MM.1S (cell line): ENCODE data around the gene CRIP3.

Experiments used
- DNase-seq: peaks from one replicate; pipeline ENCODE4 v3.0.0-alpha.2; 2015
- H2AFZ ChIP-seq: fragments of 300-600 bp; sonication (generic); 2 replicates; pipeline ENCODE4 v1.6.0; 2016; ENCODE audit warnings: antibody characterized with exemption, low read length
- H3F3A ChIP-seq: fragments of 300-600 bp; sonication (generic); 2 replicates; pipeline ENCODE4 v1.6.1; 2016; ENCODE audit warnings: mild to moderate bottlenecking, antibody characterized with exemption, low read length, moderate library complexity, mixed read lengths; ENCODE audit not compliant: insufficient read depth
- H3K27ac ChIP-seq: fragments of 300-600 bp; sonication (generic); 2 replicates; pipeline ENCODE4 v1.5.1; 2016; ENCODE audit warnings: mild to moderate bottlenecking, low read length
- H3K27me3 ChIP-seq: fragments of 300-600 bp; sonication (generic); replicated peaks from 2 replicates; pipeline ENCODE4 v1.6.0; 2016; ENCODE audit warnings: low read length; ENCODE audit not compliant: insufficient read depth
- H3K36me3 ChIP-seq: fragments of 300-600 bp; sonication (generic); replicated peaks from 2 replicates; pipeline ENCODE4 v1.6.1; 2016; ENCODE audit warnings: mild to moderate bottlenecking, low read length, mixed read lengths; ENCODE audit not compliant: insufficient read depth
- H3K4me1 ChIP-seq: fragments of 300-600 bp; sonication (generic); 2 replicates; pipeline ENCODE4 v1.6.1; 2016; ENCODE audit warnings: low read length, mixed read lengths
- H3K4me2 ChIP-seq: fragments of 300-600 bp; sonication (generic); 2 replicates; pipeline ENCODE4 v1.6.0; 2016; ENCODE audit warnings: low read depth, low read length
- H3K4me3 ChIP-seq: fragments of 300-600 bp; sonication (generic); 2 replicates; pipeline ENCODE4 v1.5.1; 2016; ENCODE audit warnings: low read length, mixed read lengths
- H3K79me2 ChIP-seq: fragments of 300-600 bp; sonication (generic); 2 replicates; pipeline ENCODE4 v1.6.1; 2016; ENCODE audit warnings: mixed run types, low read length, mixed read lengths
- H3K9ac ChIP-seq: fragments of 300-600 bp; sonication (generic); 2 replicates; pipeline ENCODE4 v1.6.1; 2016; ENCODE audit warnings: low read length, mixed read lengths
- H3K9me2 ChIP-seq: fragments of 300-600 bp; sonication (generic); replicated peaks from 2 replicates; pipeline ENCODE4 v1.6.1; 2016; ENCODE audit warnings: mild to moderate bottlenecking, low read length, mixed read lengths; ENCODE audit not compliant: insufficient read depth
- H3K9me3 ChIP-seq: fragments of 300-600 bp; sonication (generic); replicated peaks from 2 replicates; pipeline ENCODE4 v1.6.1; 2016; ENCODE audit warnings: mild to moderate bottlenecking, low read length, mixed read lengths; ENCODE audit not compliant: insufficient read depth
- H4K20me1 ChIP-seq: fragments of 300-600 bp; sonication (generic); 2 replicates; pipeline ENCODE4 v1.6.1; 2016; ENCODE audit warnings: mild to moderate bottlenecking, low read length, moderate library complexity, mixed read lengths; ENCODE audit not compliant: insufficient read depth
- EZH2 ChIP-seq: fragments of 300-600 bp; sonication (generic); optimal IDR thresholded peaks from 2 replicates; pipeline ENCODE3; 2017; ENCODE audit warnings: low read depth, mild to moderate bottlenecking, antibody characterized with exemption, low read length, mixed read lengths
- EZH2phosphoT487 ChIP-seq: fragments of 300-600 bp; sonication (generic); IDR thresholded peaks from 2 replicates; pipeline ENCODE4 v1.6.1; 2018; ENCODE audit warnings: antibody characterized with exemption, low read length
- TF ChIP-seq, protein P1 (sequence below): fragments of 300-600 bp; sonication (generic); IDR thresholded peaks from 2 replicates; pipeline ENCODE4 v1.5.1; 2016; ENCODE audit warnings: antibody characterized with exemption, low read length, mixed read lengths

Gene CRIP3

DNA sequence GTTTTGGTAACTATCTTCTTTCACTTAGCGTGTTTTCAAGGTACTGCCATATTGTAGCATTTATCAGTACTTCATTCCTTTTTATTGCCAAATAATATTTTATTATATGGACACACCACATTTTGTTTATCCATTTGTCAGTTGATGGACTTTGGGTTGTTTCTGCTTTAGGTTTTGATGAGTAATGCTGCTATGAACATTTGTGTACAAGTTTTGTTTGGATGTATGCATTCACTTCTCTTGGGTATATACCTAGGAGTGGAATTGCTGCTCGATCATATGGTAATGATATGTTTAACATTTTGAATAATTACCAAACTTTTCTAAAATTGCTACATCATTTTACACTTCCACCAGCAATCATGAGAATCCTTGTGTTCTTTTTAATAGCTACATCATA, 16.9 kb downstream of the CRIP3 start:
- no peak overlapping the region for H3K27ac ChIP-seq
- H3K27me3 ChIP-seq, result no peaks in the 10 kb centered on the region
- no peak for TF ChIP-seq EZH2
- TF ChIP-seq, protein P1, sequence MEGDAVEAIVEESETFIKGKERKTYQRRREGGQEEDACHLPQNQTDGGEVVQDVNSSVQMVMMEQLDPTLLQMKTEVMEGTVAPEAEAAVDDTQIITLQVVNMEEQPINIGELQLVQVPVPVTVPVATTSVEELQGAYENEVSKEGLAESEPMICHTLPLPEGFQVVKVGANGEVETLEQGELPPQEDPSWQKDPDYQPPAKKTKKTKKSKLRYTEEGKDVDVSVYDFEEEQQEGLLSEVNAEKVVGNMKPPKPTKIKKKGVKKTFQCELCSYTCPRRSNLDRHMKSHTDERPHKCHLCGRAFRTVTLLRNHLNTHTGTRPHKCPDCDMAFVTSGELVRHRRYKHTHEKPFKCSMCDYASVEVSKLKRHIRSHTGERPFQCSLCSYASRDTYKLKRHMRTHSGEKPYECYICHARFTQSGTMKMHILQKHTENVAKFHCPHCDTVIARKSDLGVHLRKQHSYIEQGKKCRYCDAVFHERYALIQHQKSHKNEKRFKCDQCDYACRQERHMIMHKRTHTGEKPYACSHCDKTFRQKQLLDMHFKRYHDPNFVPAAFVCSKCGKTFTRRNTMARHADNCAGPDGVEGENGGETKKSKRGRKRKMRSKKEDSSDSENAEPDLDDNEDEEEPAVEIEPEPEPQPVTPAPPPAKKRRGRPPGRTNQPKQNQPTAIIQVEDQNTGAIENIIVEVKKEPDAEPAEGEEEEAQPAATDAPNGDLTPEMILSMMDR, result no peak
- no peak for TF ChIP-seq EZH2phosphoT487
- H3K4me2 ChIP-seq, result no peak overlapping the region
- H3K4me1 ChIP-seq, result no peaks in the 10 kb centered on the region
- no peaks in the 10 kb centered on the region for H3K36me3 ChIP-seq
- no peak overlapping the region for H3K9ac ChIP-seq
- H3K9me2 ChIP-seq, result no peaks in the 10 kb centered on the region
- H3K4me3 ChIP-seq, result no peak overlapping the region
- no peak for DNase-seq
- H3K9me3 ChIP-seq, result no peaks in the 10 kb centered on the region
- H2AFZ ChIP-seq, result no peak overlapping the region
- H3K79me2 ChIP-seq, result no peaks in the 10 kb centered on the region
- H4K20me1 ChIP-seq, result no peaks in the 10 kb centered on the region
- no peaks in the 10 kb centered on the region for H3F3A ChIP-seq

DNA sequence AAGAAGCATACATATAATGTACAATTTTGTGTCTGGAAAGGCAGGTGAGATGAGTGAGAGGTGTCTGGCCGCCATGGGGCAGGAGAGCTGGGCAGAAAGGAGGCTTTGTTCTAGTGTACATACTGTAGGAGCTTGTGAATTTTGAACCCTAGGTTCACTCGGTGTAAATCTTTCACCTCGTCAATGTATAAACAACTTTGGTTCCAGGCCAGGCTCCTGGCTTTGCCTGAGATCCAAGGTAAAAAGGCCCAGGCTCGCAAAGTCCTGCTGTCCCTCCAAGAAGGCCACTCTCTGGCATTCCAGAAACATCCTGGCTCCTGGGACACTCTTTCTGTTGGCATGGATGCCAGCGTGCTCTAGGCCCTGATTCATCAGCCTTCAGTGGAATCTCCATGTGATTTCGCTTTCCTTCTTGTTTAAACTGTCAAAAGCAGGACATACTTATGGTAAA, 17.7 kb downstream of the CRIP3 start:
- Histone ChIP-seq H3F3A (no peaks in the 10 kb centered on the region), H4K20me1 (no peaks in the 10 kb centered on the region), H3K36me3 (no peaks in the 10 kb centered on the region), H3K9me2 (no peaks in the 10 kb centered on the region), H3K4me1 (no peaks in the 10 kb centered on the region), H3K27ac (no peak overlapping the region), H3K9me3 (no peaks in the 10 kb centered on the region), H3K79me2 (no peaks in the 10 kb centered on the region), H3K27me3 (peaks cover 6% of the 10 kb centered on the region), H3K4me2 (no peak overlapping the region), H3K9ac (no peak overlapping the region), H3K4me3 (no peak overlapping the region), H2AFZ (no peak overlapping the region)
- TF ChIP-seq EZH2 (no peak), EZH2phosphoT487 (no peak)
- TF ChIP-seq, protein P1, result no peak
- no peak for DNase-seq

DNA sequence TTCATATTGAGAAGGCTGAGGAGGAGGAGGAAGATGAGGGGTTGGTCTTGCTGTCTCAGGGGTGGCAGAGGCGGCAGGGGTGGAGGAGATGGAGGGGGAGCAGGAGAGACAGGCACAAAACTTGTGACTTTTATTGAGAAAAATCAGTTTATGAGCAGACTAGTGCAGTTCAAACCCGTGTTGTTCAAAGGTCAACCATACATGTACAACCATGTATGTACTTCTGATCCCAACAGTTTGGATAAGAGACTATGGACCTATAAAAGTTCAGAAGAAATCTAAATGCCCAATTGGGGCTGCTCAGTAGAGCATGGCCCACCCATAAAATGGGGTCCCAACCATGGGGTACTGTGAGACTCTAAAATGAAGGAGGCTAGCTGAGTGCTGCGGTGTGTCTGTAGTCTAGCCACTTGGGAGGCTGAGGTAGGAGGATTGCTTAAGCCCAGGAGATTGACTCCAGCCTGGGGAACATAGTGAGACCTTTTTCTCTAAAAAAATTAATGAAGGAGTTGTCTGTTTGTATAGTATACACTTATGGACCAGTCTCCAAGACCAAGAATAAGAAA, 18.2 kb downstream of the CRIP3 start:
- Histone ChIP-seq H3K27ac (no peak overlapping the region), H3K9me2 (no peaks in the 10 kb centered on the region), H3K9me3 (no peaks in the 10 kb centered on the region), H3K79me2 (no peaks in the 10 kb centered on the region), H3K4me3 (no peak overlapping the region), H3K36me3 (no peaks in the 10 kb centered on the region), H3K9ac (no peak overlapping the region), H3K4me2 (no peak overlapping the region), H2AFZ (no peak overlapping the region), H4K20me1 (no peaks in the 10 kb centered on the region), H3F3A (no peaks in the 10 kb centered on the region), H3K27me3 (peaks cover 11% of the 10 kb centered on the region), H3K4me1 (no peaks in the 10 kb centered on the region)
- no peak for DNase-seq
- TF ChIP-seq EZH2phosphoT487 (no peak), EZH2 (no peak)
- TF ChIP-seq, protein P1, result no peak
